ENCODE data around the gene PUM1.

GRCh38 chr1:31040038-31040437, 25.5 kb downstream of the PUM1 start:
- no peak for TF ChIP-seq TAF1 (IDR thresholded peaks at IDR 0.05; ENCODE audit: borderline replicate concordance, insufficient read depth, low read length)
- TF ChIP-seq, protein P1, sequence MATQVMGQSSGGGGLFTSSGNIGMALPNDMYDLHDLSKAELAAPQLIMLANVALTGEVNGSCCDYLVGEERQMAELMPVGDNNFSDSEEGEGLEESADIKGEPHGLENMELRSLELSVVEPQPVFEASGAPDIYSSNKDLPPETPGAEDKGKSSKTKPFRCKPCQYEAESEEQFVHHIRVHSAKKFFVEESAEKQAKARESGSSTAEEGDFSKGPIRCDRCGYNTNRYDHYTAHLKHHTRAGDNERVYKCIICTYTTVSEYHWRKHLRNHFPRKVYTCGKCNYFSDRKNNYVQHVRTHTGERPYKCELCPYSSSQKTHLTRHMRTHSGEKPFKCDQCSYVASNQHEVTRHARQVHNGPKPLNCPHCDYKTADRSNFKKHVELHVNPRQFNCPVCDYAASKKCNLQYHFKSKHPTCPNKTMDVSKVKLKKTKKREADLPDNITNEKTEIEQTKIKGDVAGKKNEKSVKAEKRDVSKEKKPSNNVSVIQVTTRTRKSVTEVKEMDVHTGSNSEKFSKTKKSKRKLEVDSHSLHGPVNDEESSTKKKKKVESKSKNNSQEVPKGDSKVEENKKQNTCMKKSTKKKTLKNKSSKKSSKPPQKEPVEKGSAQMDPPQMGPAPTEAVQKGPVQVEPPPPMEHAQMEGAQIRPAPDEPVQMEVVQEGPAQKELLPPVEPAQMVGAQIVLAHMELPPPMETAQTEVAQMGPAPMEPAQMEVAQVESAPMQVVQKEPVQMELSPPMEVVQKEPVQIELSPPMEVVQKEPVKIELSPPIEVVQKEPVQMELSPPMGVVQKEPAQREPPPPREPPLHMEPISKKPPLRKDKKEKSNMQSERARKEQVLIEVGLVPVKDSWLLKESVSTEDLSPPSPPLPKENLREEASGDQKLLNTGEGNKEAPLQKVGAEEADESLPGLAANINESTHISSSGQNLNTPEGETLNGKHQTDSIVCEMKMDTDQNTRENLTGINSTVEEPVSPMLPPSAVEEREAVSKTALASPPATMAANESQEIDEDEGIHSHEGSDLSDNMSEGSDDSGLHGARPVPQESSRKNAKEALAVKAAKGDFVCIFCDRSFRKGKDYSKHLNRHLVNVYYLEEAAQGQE (IDR thresholded peaks at IDR 0.05; ENCODE audit: insufficient read depth in 1 of 2, low read depth in 2 of 2, low read length in 2 of 2) = no peak

All from PFSK-1 (cell line).